ENCODE data around the gene DOK7. TPM values are rescaled to one million over a fixed set of nuclear protein-coding genes. Genes with fewer than 3 reads are reported as not detected.

DOK7 gene
- total and polyA plus RNA-seq, 4 donors, result 0.40 to 2.6 (median 1.6) TPM

DNA sequence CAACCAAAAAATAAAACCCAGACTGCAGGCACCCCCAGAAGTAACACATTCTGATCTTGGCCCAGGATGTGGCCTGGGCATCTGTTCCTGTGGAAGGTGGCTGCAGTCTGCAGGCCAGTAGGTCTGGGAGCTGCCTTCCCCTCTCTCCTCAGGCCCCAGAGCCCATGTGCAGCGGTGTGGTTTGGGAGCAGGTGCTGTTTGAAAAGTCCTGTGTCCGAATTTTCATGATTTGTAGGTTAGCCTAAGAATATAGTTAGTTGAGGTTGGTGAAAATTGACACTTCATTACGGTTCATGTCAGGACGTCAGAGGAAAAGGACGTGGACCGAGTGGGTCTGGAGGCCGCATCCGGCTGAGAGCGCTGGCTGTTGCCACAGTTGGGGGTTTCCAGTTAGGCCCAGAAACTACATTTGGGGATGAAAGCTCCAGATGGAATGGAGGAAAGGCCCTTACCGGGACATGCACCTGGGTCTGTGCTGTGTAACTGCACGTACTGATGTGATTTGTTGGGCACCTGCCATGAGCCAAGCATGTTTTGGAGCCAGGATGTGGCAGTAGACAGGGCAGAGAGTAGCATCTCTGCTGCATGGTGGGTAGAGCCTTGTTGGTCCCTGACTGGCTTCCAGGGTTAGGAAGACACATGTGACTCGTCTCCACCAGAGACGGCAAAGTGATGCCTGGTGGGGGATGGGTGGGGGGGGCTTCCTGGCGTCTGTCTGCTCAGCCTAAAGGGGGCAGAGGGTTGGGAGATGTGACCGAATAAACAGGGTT is 43.1 kb upstream of the DOK7 start:
- WGBS (ENCODE audit: insufficient coverage), result 80% methylated on average over 14 of the region's 15 CpGs
- Histone ChIP-seq H3K4me3 (ENCODE audit: low read depth, low read length) (no peak overlapping the region), H3K27ac (ENCODE audit: low read depth, low read length) (no peak overlapping the region), H3K9me3 (ENCODE audit: control insufficient read depth, insufficient read depth, low read length) (no peaks in the 10 kb centered on the region), H3K4me1 (ENCODE audit: control insufficient read depth, insufficient read depth, low read length) (peaks cover 8% of the 10 kb centered on the region), H3K36me3 (ENCODE audit: control insufficient read depth, insufficient read depth, low read length) (peaks cover 99% of the 10 kb centered on the region), H3K27me3 (ENCODE audit: control insufficient read depth, insufficient read depth, low read length) (no peaks in the 10 kb centered on the region)
- DNase-seq (ENCODE audit: low read depth in 4 of 6, low spot score in 6 of 6), result no peak

DNA sequence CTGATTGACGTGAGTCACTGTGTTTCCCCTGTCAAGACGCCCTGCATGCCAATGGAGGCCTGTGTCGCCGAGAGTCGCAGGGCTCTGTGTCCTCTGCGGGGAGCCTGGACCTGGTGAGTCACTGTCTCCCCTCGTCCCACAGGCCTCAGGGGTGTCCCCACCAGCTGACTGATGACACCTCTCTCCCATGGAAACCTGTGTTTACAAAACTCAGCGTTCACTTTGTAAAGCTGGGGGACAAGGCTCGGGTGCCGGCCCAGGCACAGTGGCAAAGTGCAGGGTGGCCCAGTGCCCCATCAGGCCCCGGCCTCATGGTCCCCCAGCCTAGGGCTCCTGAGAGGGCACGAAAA is 42.5 kb upstream of the DOK7 start:
- H3K27me3 ChIP-seq (ENCODE audit: control insufficient read depth, insufficient read depth, low read length), result no peaks in the 10 kb centered on the region
- WGBS (ENCODE audit: insufficient coverage), result 87% methylated on average over 11 of the region's 12 CpGs
- H3K9me3 ChIP-seq (ENCODE audit: control insufficient read depth, insufficient read depth, low read length), result no peaks in the 10 kb centered on the region
- peaks cover 99% of the 10 kb centered on the region for H3K36me3 ChIP-seq (ENCODE audit: control insufficient read depth, insufficient read depth, low read length)
- H3K27ac ChIP-seq (ENCODE audit: low read depth, low read length), result no peak overlapping the region
- H3K4me1 ChIP-seq (ENCODE audit: control insufficient read depth, insufficient read depth, low read length), result peaks cover 4% of the 10 kb centered on the region
- H3K4me3 ChIP-seq (ENCODE audit: low read depth, low read length), result no peak overlapping the region
- no peak for DNase-seq (ENCODE audit: low read depth in 4 of 6, low spot score in 6 of 6)

DNA sequence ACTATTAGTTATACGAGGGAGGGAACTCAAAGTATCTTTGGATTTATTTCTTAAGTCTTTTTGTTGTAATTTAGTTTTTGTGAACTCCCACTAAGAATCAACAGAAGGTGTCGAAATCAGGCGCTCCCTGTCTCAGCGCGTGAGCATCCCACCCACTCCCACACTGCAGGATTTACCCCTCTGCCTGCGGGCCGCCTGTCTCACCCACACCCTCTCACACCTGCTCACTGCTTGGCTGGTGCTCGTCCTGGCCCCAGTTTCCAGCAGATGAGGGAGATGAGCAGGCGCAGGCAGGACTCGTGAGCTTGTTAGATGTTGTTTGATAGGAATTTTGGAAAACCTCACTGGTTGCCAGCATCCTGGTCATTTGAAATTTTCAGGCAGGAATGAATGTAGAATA is 42.1 kb upstream of the DOK7 start:
- Histone ChIP-seq H3K36me3 (ENCODE audit: control insufficient read depth, insufficient read depth, low read length) (peaks cover 95% of the 10 kb centered on the region), H3K9me3 (ENCODE audit: control insufficient read depth, insufficient read depth, low read length) (no peaks in the 10 kb centered on the region), H3K27ac (ENCODE audit: low read depth, low read length) (no peak overlapping the region), H3K4me1 (ENCODE audit: control insufficient read depth, insufficient read depth, low read length) (no peaks in the 10 kb centered on the region), H3K4me3 (ENCODE audit: low read depth, low read length) (no peak overlapping the region), H3K27me3 (ENCODE audit: control insufficient read depth, insufficient read depth, low read length) (no peaks in the 10 kb centered on the region)
- no peak for DNase-seq (ENCODE audit: low read depth in 4 of 6, low spot score in 6 of 6)
- 100% methylated on average over 2 of the region's 10 CpGs for WGBS (ENCODE audit: insufficient coverage)

DNA sequence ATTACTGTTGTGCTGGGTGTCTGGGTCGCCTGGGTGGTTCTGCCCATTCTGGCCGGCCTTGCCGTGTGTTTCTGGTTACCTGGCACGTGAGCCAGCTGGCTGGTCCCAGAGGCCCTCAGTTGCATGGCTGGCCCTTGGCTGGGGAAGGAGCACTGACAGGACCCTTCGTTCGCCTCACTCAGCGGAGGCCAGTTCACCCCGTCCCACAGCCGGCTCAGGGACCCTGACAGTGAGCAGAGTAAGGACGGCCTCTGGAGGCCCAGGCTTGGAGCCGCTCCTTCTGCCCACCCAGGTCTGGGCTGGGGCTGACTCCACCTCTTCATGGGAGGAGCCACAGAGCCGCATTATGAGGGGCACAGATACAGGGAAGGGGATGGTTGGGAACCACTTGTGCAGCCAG is 41.6 kb upstream of the DOK7 start:
- H3K36me3 ChIP-seq (ENCODE audit: control insufficient read depth, insufficient read depth, low read length), result peaks cover 94% of the 10 kb centered on the region
- H3K27me3 ChIP-seq (ENCODE audit: control insufficient read depth, insufficient read depth, low read length), result no peaks in the 10 kb centered on the region
- DNase-seq (ENCODE audit: low read depth in 4 of 6, low spot score in 6 of 6), result no peak
- H3K4me1 ChIP-seq (ENCODE audit: control insufficient read depth, insufficient read depth, low read length), result no peaks in the 10 kb centered on the region
- 71% methylated on average over 11 of the region's 12 CpGs for WGBS (ENCODE audit: insufficient coverage)
- no peak overlapping the region for H3K27ac ChIP-seq (ENCODE audit: low read depth, low read length)
- H3K4me3 ChIP-seq (ENCODE audit: low read depth, low read length), result no peak overlapping the region
- H3K9me3 ChIP-seq (ENCODE audit: control insufficient read depth, insufficient read depth, low read length), result no peaks in the 10 kb centered on the region

DNA sequence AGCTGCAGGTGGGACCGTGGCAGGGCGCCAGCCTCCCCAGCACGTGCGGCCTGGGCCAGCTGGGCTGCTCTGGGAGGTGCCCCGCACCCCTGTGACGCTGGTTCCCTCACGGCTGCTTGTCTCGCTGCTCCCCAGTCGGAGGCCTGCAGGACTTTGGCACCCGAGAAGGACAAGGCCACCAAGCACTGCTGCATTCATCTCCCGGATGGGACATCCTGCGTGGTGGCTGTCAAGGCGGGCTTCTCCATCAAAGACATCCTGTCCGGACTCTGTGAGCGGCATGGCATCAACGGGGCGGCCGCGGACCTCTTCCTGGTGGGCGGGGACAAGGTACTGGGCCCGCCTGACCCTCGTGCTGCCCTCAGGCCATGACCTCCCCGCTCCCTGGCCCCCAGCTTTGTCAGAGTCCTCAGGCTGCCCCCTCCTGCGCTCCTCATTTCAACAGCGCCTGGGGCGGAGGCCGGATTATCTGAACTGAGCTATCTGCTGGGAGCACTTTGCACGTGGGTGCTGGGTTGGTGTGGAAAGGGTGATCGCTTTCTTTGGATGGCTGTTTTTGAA is 40.8 kb upstream of the DOK7 start:
- Histone ChIP-seq H3K4me1 (ENCODE audit: control insufficient read depth, insufficient read depth, low read length) (no peaks in the 10 kb centered on the region), H3K36me3 (ENCODE audit: control insufficient read depth, insufficient read depth, low read length) (peaks cover 94% of the 10 kb centered on the region), H3K27me3 (ENCODE audit: control insufficient read depth, insufficient read depth, low read length) (no peaks in the 10 kb centered on the region), H3K4me3 (ENCODE audit: low read depth, low read length) (no peak overlapping the region), H3K9me3 (ENCODE audit: control insufficient read depth, insufficient read depth, low read length) (no peaks in the 10 kb centered on the region), H3K27ac (ENCODE audit: low read depth, low read length) (no peak overlapping the region)
- DNase-seq (ENCODE audit: low read depth in 4 of 6, low spot score in 6 of 6), result no peak
- WGBS (ENCODE audit: insufficient coverage), result 89% methylated on average over 29 of the region's 29 CpGs

DNA sequence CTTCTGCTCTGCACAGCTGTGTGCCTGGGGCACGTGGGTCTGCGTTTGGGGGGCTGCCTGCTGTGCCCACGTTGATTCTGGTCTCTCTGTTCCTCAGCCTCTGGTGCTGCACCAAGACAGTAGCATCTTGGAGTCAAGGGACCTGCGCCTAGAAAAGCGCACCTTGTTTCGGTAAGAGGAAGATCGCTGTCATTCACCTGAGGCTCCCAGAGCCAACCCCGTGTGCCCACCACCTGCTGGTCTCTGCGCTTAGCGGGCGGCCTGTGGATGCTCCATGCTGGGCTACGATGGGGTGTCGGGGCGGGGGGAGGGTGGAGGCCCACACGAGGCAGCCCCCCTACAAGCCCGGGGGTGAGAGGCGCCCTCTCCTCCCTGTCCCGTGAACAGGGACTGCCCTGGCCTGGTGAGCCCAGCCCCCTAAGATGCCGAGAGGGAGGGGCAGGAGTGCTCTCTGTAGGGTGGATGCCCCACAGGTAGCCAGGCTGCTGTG is 40.3 kb upstream of the DOK7 start:
- no peak overlapping the region for H3K4me3 ChIP-seq (ENCODE audit: low read depth, low read length)
- H3K4me1 ChIP-seq (ENCODE audit: control insufficient read depth, insufficient read depth, low read length), result no peaks in the 10 kb centered on the region
- DNase-seq (ENCODE audit: low read depth in 4 of 6, low spot score in 6 of 6), result no peak
- no peak overlapping the region for H3K27ac ChIP-seq (ENCODE audit: low read depth, low read length)
- H3K27me3 ChIP-seq (ENCODE audit: control insufficient read depth, insufficient read depth, low read length), result no peaks in the 10 kb centered on the region
- WGBS (ENCODE audit: insufficient coverage), result 93% methylated on average over 19 of the region's 19 CpGs
- peaks cover 94% of the 10 kb centered on the region for H3K36me3 ChIP-seq (ENCODE audit: control insufficient read depth, insufficient read depth, low read length)
- H3K9me3 ChIP-seq (ENCODE audit: control insufficient read depth, insufficient read depth, low read length), result no peaks in the 10 kb centered on the region

DNA sequence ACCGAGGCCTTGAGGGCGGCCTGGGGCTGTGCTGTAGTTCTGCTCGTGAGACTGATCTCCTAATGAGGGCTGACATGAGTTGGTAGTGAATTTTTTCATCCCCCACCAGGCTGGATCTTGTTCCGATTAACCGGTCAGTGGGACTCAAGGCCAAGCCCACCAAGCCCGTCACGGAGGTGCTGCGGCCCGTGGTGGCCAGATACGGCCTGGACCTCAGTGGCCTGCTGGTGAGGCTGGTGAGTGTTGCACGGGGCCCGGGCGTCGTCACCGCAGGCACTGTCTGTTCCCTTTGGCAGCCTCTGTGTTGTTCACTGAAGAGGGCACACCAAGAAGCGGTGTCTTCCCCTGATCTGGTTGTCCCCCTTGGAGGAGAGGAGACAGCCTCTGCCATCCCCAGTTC is 39.7 kb upstream of the DOK7 start:
- WGBS (ENCODE audit: insufficient coverage), result 95% methylated on average over 16 of the region's 16 CpGs
- Histone ChIP-seq H3K27ac (ENCODE audit: low read depth, low read length) (no peak overlapping the region), H3K27me3 (ENCODE audit: control insufficient read depth, insufficient read depth, low read length) (no peaks in the 10 kb centered on the region), H3K4me1 (ENCODE audit: control insufficient read depth, insufficient read depth, low read length) (peaks cover 3% of the 10 kb centered on the region), H3K4me3 (ENCODE audit: low read depth, low read length) (no peak overlapping the region), H3K9me3 (ENCODE audit: control insufficient read depth, insufficient read depth, low read length) (no peaks in the 10 kb centered on the region), H3K36me3 (ENCODE audit: control insufficient read depth, insufficient read depth, low read length) (peaks cover 92% of the 10 kb centered on the region)
- no peak for DNase-seq (ENCODE audit: low read depth in 4 of 6, low spot score in 6 of 6)

DNA sequence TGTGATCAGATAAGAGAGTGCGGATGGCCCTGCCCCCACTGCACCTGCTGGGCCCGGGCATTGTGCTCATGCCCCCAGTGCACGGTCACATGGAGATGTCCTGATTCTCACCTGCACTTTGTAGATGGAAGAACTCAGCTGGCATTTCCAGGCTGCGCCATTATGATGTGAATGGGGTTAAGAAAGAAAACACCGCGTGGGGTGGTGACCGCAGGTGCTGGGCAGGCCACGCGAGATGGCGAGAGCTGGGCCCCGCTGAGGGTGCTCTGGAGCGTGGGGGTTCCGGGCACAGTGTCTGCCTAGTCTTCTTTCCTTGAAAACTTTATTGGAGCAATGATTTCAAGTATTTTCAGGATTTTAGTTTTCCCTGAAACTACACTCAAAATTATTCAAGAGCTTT is 39.2 kb upstream of the DOK7 start:
- no peaks in the 10 kb centered on the region for H3K9me3 ChIP-seq (ENCODE audit: control insufficient read depth, insufficient read depth, low read length)
- H3K27ac ChIP-seq (ENCODE audit: low read depth, low read length), result no peak overlapping the region
- no peaks in the 10 kb centered on the region for H3K27me3 ChIP-seq (ENCODE audit: control insufficient read depth, insufficient read depth, low read length)
- peaks cover 91% of the 10 kb centered on the region for H3K36me3 ChIP-seq (ENCODE audit: control insufficient read depth, insufficient read depth, low read length)
- no peak overlapping the region for H3K4me3 ChIP-seq (ENCODE audit: low read depth, low read length)
- no peak for DNase-seq (ENCODE audit: low read depth in 4 of 6, low spot score in 6 of 6)
- H3K4me1 ChIP-seq (ENCODE audit: control insufficient read depth, insufficient read depth, low read length), result peaks cover 7% of the 10 kb centered on the region
- WGBS (ENCODE audit: insufficient coverage), result 97% methylated on average over 11 of the region's 13 CpGs

DNA sequence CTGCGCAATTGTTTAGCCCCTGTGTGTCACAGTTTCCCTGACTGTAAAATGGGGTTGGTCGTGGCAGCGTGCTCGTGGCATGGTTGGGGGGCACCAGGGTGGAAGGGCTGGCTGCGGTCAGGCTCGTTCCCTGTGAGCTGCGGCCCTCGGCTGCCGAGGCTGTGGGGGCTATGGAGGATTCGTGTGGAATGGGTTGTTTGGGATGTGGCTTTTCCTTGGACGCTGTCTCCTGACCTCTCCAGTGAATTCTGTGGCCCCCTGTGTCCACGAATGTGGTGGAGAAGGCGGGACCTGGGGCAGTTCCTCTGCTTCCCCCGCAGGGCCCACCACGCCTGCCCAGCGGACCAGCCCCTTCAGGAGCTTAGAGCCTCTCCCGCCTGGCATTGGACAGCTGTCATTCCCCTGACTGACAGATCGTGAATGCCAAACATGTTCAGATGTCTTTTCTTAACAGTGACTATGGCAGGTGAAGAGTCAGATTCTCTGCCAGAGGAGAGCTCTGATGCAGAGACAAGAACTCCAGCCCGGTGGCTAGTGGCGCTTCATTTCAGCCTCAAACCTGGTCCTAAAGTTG is 38.5 kb upstream of the DOK7 start:
- no peaks in the 10 kb centered on the region for H3K27me3 ChIP-seq (ENCODE audit: control insufficient read depth, insufficient read depth, low read length)
- no peaks in the 10 kb centered on the region for H3K9me3 ChIP-seq (ENCODE audit: control insufficient read depth, insufficient read depth, low read length)
- H3K4me1 ChIP-seq (ENCODE audit: control insufficient read depth, insufficient read depth, low read length), result peaks cover 8% of the 10 kb centered on the region
- H3K36me3 ChIP-seq (ENCODE audit: control insufficient read depth, insufficient read depth, low read length), result peaks cover 92% of the 10 kb centered on the region
- no peak for DNase-seq (ENCODE audit: low read depth in 4 of 6, low spot score in 6 of 6)
- 96% methylated on average over 20 of the region's 20 CpGs for WGBS (ENCODE audit: insufficient coverage)
- no peak overlapping the region for H3K27ac ChIP-seq (ENCODE audit: low read depth, low read length)
- no peak overlapping the region for H3K4me3 ChIP-seq (ENCODE audit: low read depth, low read length)
